Measurements from ENCODE around the gene TMC1.

TMC1 gene

GRCh38 chr9:72552356-72552755, 30.9 kb downstream of the TMC1 start:
- Histone ChIP-seq H2AFZ (no peak overlapping the region), H3K9me3 (ENCODE audit: control insufficient read depth, low read length) (no peaks in the 10 kb centered on the region), H3K27ac (no peak overlapping the region), H3K9ac (no peak overlapping the region), H3K4me1 (no peaks in the 10 kb centered on the region), H3K4me2 (ENCODE audit: low read length) (no peak overlapping the region), H3K27me3 (ENCODE audit: control insufficient read depth, insufficient read depth, low read length) (no peaks in the 10 kb centered on the region), H3K36me3 (ENCODE audit: control insufficient read depth, insufficient read depth, low read length) (no peaks in the 10 kb centered on the region), H3K79me2 (no peaks in the 10 kb centered on the region), H3K4me3 (ENCODE audit: low read depth, low read length) (no peak overlapping the region)
- TF ChIP-seq CTCF (IDR thresholded peaks at IDR 0.05), result no peak

- no peak overlapping the region for H3K9ac ChIP-seq
- no peaks in the 10 kb centered on the region for H3K79me2 ChIP-seq
- H3K36me3 ChIP-seq (ENCODE audit: control insufficient read depth, insufficient read depth, low read length), result no peaks in the 10 kb centered on the region
- H3K4me1 ChIP-seq, result no peaks in the 10 kb centered on the region
- no peak for TF ChIP-seq CTCF (IDR thresholded peaks at IDR 0.05)
- no peaks in the 10 kb centered on the region for H3K9me3 ChIP-seq (ENCODE audit: control insufficient read depth, low read length)
- H3K27ac ChIP-seq, result no peak overlapping the region
- H3K27me3 ChIP-seq (ENCODE audit: control insufficient read depth, insufficient read depth, low read length), result no peaks in the 10 kb centered on the region
- H2AFZ ChIP-seq, result peak overlapping the region; percentile 38
- H3K4me2 ChIP-seq (ENCODE audit: low read length), result no peak overlapping the region
- H3K4me3 ChIP-seq (ENCODE audit: low read depth, low read length), result no peak overlapping the region
Measured at GRCh38 chr9:72554221-72554641, 32.8 kb downstream of the TMC1 start.

GRCh38 chr9:72557549-72557948, 36.1 kb downstream of the TMC1 start:
- Histone ChIP-seq H3K4me1 (no peaks in the 10 kb centered on the region), H3K79me2 (no peaks in the 10 kb centered on the region), H3K4me3 (ENCODE audit: low read depth, low read length) (no peak overlapping the region), H3K9me3 (ENCODE audit: control insufficient read depth, low read length) (no peaks in the 10 kb centered on the region), H3K4me2 (ENCODE audit: low read length) (no peak overlapping the region), H3K9ac (no peak overlapping the region), H3K27ac (no peak overlapping the region), H3K27me3 (ENCODE audit: control insufficient read depth, insufficient read depth, low read length) (no peaks in the 10 kb centered on the region), H2AFZ (no peak overlapping the region), H3K36me3 (ENCODE audit: control insufficient read depth, insufficient read depth, low read length) (no peaks in the 10 kb centered on the region)
- TF ChIP-seq CTCF (IDR thresholded peaks at IDR 0.05), result no peak

- H3K27me3 ChIP-seq (ENCODE audit: control insufficient read depth, insufficient read depth, low read length), result no peaks in the 10 kb centered on the region
Measured at GRCh38 chr9:72560086-72560485, 38.7 kb downstream of the TMC1 start.

More at GRCh38 chr9:72560086-72560485, 38.7 kb downstream of the TMC1 start:
- Histone ChIP-seq H3K9me3 (ENCODE audit: control insufficient read depth, low read length) (no peaks in the 10 kb centered on the region), H3K9ac (no peak overlapping the region), H3K36me3 (ENCODE audit: control insufficient read depth, insufficient read depth, low read length) (no peaks in the 10 kb centered on the region), H3K4me2 (ENCODE audit: low read length) (no peak overlapping the region), H3K4me1 (no peaks in the 10 kb centered on the region), H3K4me3 (ENCODE audit: low read depth, low read length) (no peak overlapping the region), H2AFZ (no peak overlapping the region), H3K79me2 (no peaks in the 10 kb centered on the region), H3K27ac (no peak overlapping the region)
- no peak for TF ChIP-seq CTCF (IDR thresholded peaks at IDR 0.05)

Data from parathyroid adenoma (tissue), 2 donors.